ENCODE results near the gene CLEC16A.

The CLEC16A gene

GRCh38 chr16:11060842-11061241 lies 116.5 kb downstream of the CLEC16A start:
- no peak for DNase-seq (ENCODE audit: low spot score)

- DNase-seq (ENCODE audit: low spot score): no peak
Observed at GRCh38 chr16:11061629-11062270, 117.4 kb downstream of the CLEC16A start.

GRCh38 chr16:11063448-11064201 lies 119.3 kb downstream of the CLEC16A start:
- no peak for DNase-seq (ENCODE audit: low spot score)

GRCh38 chr16:11064202-11064540 lies 119.8 kb downstream of the CLEC16A start:
- DNase-seq (ENCODE audit: low spot score): no peak

GRCh38 chr16:11064851-11065250 lies 120.5 kb downstream of the CLEC16A start:
- DNase-seq (ENCODE audit: low spot score): no peak

DNA sequence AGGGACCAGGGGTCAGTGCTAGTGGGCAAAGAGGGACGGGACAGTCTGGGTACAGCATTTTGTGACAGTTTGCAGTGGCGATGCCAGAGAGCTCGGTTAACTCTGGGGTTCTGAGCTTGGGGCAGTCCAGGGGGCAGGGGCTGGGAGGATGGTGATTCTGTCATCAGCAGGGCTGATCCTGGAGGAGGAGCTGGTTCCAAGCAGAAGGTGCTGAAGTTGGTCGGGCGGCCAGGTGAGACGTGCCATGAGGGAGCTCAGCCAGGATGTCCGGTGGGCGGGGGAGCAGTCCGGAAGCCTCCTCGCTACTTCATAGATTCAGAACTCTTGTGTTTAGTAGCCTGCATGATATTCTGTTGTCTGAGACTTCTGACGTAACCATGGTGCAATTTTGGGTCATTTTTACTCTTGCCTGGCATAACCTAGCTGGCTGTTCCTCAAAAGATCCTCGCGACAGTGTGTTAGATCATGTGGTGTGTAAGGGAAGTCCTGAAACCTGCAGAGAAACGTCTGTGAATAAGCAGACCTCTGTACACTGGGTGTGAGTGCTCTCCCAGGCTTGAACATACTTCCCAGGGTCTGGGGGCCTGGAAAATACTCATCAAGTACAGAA lies 122.0 kb downstream of the CLEC16A start:
- no peak for DNase-seq (ENCODE audit: low spot score)

DNA sequence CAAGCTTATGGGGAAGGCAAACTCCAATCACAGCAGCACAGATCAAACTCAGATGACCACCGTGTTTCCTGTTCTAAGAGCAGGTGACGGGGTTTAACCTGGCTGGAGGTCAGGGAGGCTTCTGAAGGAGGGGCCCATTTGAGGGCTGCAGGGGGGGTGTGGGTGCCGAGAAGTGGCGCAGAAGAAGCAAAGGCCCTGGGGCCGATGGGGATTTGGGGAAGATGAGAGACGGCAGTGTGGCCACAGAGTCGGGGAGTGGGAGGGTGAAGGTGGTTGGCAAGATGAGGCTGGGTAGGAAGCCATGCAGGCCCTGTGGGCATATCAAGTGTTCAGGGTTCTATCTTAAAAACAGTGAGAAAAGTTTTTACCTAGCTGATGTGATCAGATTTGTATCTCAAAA lies 122.9 kb downstream of the CLEC16A start:
- no peak for DNase-seq (ENCODE audit: low spot score)

DNA sequence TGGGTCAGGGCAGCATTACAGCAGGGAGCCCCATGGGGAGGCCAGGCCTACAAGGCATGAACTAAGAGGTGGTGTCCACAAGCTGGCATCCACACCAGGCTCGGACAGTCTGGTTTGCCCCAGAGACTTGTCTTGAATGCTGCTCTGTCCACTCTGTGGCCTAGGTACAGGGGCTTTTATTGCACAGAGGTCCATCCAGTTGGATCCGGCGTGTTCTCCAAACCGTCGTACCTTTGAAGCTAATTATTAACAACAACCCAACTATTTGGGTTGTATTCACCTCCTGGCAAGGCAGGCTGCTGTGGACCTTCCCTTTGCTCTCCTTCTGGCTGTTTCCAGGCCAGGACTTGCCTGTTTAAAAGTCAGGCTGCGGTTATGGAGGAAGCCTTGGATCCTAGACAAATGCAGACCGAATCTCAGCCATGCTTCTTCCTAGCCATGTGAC lies 123.4 kb downstream of the CLEC16A start:
- DNase-seq (ENCODE audit: low spot score): no peak

GRCh38 chr16:11071829-11072228 lies 127.5 kb downstream of the CLEC16A start:
- DNase-seq (ENCODE audit: low spot score): no peak

GRCh38 chr16:11072420-11073153 lies 128.2 kb downstream of the CLEC16A start:
- DNase-seq (ENCODE audit: low spot score): no peak

DNA sequence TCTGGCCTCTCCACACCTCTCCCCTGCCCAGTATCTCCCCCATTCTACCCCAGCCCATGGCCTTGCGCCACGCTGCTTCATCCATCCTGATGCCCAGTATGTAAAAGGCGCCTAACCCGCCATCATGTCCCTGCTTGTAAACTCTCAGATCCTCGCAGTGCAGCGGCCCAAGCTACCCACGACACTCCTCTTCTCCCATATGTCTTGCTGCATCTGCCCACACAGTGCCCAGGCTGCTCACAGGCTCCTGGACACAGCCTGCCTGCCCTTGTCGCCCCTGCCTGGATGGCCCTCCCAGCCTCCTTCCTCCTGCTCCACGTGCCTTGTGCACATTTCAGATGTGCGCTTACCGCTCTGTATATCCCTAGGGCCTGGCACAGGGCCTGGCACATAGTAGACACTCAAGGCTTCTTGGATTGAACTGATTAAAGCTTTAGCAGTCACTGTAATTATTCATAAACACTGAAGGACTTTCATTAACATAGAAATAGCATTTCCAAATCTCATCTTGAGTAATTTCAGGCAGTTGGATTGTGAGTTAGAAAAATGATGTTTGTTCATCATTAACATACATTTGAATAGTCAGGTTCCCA lies 129.1 kb downstream of the CLEC16A start:
- no peak for DNase-seq (ENCODE audit: low spot score)

GRCh38 chr16:11074131-11074530 lies 129.8 kb downstream of the CLEC16A start:
- DNase-seq (ENCODE audit: low spot score): no peak

GRCh38 chr16:11075163-11075562 lies 130.8 kb downstream of the CLEC16A start:
- DNase-seq (ENCODE audit: low spot score): no peak

DNA sequence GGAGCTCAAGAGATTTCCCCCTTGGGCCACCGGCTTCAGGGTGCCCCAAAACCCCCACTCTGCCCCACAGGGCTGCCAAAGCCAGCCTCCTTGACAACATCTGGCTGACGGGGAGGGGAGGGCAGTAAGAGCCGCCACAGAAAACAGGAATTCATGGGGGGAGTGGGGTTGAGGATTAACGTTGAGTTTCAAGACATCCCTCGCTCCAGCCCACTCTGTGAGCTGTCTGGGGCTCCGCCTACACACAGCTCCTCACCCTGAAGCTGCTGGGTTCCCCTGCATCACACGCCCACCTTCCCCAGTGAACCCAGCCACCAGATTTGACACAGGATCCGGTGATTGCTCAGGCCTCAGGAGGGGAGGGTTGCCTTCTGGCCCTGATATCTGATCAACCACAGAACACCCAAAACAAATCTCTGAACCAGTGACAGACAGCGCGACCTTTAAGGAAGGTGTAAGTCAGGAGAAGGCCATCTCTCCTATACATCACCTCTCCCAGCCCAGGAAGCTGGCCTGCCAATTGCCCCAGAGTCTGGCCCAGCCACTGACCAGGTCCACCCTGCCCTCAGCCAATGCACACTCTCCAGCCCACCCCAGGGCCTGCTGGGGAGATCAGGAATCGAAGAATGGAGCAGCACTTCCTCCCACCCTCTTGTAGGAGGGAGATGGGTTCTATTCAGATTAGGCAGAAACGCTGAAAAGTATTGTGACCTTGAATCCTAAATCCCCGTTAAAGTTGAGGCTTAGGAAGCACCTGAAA lies 132.1 kb downstream of the CLEC16A start:
- peak; percentile 72 for DNase-seq (ENCODE audit: low spot score)

DNA sequence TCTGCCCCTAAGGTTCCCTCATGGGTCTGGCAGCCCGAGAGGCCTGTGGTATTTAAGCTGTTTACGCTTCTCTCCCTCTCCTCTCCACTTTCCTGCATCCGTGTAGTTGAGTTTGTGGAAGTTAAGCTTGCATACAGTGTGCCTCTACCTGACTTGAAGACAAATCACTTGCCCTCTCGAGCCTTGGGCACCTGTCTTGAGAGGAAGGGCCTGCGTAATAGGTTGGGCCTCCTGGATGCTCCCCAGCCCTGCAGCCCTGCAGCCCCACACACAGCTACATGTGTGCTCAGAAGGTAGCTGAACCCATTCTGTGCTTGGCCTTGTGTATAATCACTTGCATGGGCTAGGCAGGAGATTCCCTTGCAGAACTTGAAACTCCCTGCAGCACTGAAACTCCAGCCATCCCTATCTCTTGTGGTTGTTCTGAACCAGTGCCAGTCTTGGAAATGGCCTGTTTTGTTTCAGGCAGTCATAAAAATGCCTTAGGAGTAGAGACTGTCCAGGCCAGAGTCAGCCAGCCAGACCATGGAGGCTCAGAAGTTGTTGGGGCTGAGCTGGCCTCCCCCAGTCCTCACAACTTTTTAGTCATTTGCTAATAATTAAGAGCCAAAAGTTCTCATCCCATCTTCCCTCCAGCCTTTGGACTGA lies 134.6 kb downstream of the CLEC16A start:
- no peak for DNase-seq (ENCODE audit: low spot score)

DNA sequence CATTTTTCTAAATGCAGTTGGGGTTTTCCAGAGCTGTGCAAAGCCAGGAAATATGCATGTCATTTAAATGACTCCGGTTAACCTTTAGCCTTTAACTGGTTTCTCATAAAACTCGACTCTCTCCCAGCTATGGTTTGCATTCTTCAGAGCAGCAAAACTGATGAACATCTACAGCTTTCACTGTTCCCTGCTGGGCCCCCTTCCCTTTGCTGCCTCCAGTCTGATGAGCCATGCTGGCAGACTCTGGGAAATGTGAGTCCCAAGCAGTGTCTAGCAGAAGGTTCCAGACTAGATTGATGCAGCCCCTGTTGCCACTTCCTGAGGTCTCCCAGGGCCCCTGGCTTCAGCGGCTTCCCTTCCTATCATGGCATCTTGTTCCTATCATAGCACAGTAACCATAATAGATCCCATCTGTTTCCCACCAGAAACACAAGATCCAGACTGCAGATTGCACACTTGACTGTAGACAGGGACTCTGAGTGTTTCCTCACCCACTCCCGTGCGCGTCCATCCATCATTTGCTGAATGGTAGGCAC lies 135.4 kb downstream of the CLEC16A start:
- DNase-seq (ENCODE audit: low spot score): no peak

DNA sequence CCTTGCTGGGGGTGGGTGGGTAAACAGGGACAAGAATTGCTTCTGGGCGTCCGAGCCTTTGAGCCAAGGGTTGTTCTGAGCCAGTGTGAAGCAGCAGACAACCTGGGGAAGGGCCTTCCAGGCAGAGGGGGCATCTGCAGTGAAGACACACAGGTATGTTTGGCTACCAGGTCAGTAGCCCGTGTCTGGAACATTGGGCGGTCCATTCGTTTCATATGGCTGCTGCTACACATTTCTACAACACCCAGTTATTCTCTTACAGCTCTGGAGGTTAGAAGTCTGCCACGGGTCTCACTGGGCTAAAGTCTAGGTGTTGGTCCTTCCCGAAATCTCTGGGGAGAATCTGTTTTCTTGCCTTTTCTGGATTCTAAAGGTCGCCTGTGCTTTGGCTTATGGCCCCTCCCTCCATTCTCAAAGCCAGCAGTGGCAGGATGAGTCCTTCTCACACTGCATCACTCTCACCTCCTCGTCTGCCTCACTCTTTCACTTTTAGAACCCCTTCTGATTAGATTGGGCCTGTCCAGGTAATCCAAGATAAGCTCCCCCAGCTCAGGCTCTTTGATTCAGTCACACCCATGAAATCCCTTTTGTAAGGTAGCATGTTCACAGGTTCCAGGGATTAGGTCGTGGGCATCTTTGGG lies 136.1 kb downstream of the CLEC16A start:
- DNase-seq (ENCODE audit: low spot score): no peak

DNA sequence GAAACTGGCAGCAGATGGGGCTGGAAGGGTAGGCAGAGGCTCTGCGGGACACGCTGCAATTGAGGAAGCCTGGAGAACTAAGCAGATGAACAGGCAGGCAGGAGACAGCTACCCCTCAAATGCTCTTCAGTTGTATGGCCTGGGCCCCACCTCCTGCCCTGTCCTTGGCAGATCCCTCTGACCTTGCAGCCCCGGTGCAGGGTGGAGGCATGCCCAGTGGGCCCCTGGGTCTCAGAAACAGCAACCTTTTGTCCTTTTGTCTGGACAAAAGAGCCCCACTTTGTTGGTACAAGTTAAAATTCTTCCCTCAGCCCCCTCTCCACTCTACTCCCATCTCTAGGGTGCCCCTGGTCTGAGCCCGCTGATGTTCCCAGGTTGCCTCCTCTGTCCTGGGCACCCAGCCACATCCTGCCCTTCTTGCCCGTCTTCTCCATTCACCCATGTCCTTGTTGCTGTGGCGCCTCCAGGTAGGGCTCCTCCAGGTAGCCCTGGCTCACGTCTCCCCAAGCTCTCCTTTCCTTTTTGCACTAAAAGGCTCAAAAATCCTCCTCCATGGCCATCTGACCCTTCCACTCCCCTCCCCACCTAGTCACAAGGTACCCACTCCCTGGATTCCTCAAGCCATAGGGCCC lies 136.8 kb downstream of the CLEC16A start:
- DNase-seq (ENCODE audit: low spot score): no peak

DNA sequence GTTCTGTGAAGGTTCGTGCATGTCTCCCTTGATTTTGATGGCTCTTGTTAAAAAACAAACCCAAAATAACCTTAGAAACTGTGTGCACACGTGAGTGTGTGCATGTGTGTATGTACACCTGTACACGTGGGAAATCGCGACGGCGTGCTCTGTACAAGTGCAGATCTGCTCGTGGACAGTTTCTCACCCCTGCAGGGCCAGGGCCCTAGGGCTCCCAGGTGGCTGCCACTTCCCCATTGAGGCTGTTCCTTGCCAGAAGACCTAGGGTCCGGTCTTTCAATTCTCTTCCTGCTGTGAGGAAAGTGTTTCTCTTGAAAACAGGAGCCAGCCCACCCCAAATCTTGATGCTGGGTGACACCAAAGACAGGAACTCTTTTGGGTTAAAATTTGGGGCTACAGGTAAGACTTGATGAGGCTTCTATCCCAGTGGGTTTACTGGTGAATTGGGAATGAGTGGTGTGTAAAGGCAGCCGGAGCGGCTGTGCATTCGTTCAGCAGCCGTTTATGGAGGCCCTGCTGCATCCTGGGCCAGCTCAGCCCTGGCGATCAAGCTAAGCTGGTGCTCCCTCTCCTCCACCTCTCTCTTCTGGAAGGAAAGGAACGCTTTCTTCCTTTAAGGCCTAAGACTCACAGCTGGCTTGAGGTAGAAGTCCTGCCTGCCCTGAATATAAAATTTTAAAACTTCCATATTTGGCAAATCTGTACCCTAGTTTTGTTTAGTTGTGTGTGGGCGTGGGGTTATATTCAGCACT lies 137.9 kb downstream of the CLEC16A start:
- no peak for DNase-seq (ENCODE audit: low spot score)

All from activated CD4-positive, alpha-beta T cell treated with anti-CD3 and anti-CD28 coated beads, Interleukin-2, Interleukin-4, amounts not matched to agents 100 ng/mL and 50 ng/mL, durations not matched to agents 16 hours and 8 hours (primary cell).